ENCODE measurements around the gene TBC1D8. TPM values are rescaled to one million over a fixed set of nuclear protein-coding genes. Genes with fewer than 3 reads are reported as not detected.

Gene TBC1D8
- polyA plus RNA-seq, 1 donor = 17.3 TPM

GRCh38 chr2:101001691-101002561 is 149.3 kb downstream of the TBC1D8 start, which contains the start of gene RPL31:
TSS of gene RPL31 (plus strand) at chr2:101002289. CDS start at chr2:101002702, 413 bp downstream.
- peak; percentile 98 for DNase-seq
- no CpG with 5 or more reads among the region's 59 CpGs for WGBS (ENCODE audit: insufficient coverage, low lambda C conversion rate)
- H3K9me3 ChIP-seq (ENCODE audit: control insufficient read depth, low read depth, low read length) = no peaks in the 10 kb centered on the region
- H3K27me3 ChIP-seq (ENCODE audit: control insufficient read depth, insufficient read depth, low read length) = no peaks in the 10 kb centered on the region
- peaks cover 35% of the 10 kb centered on the region for H3K36me3 ChIP-seq (ENCODE audit: control insufficient read depth, insufficient read depth, low read length)
- peak within 1 kb of the TSS; percentile 87 for H3K4me3 ChIP-seq (ENCODE audit: low read length)
- H3K27ac ChIP-seq (ENCODE audit: low read length) = peak within 1 kb of the TSS; percentile 74
- H3K4me1 ChIP-seq (ENCODE audit: control insufficient read depth, insufficient read depth, low read length) = peaks cover 10% of the 10 kb centered on the region

- Histone ChIP-seq H3K36me3 (ENCODE audit: control insufficient read depth, insufficient read depth, low read length) (peaks cover 29% of the 10 kb centered on the region), H3K27me3 (ENCODE audit: control insufficient read depth, insufficient read depth, low read length) (no peaks in the 10 kb centered on the region), H3K27ac (ENCODE audit: low read length) (no peak overlapping the region), H3K9me3 (ENCODE audit: control insufficient read depth, low read depth, low read length) (no peaks in the 10 kb centered on the region), H3K4me3 (ENCODE audit: low read length) (no peak overlapping the region), H3K4me1 (ENCODE audit: control insufficient read depth, insufficient read depth, low read length) (peaks cover 10% of the 10 kb centered on the region)
- no peak for DNase-seq
- no CpG with 5 or more reads among the region's 2 CpGs for WGBS (ENCODE audit: insufficient coverage, low lambda C conversion rate)
These were observed 151.2 kb downstream of the TBC1D8 start for GRCh38 chr2:100999995-101000394.

GRCh38 chr2:100998235-100998573 is 153.0 kb downstream of the TBC1D8 start:
- H3K9me3 ChIP-seq (ENCODE audit: control insufficient read depth, low read depth, low read length) = no peaks in the 10 kb centered on the region
- 94% methylated on average over 3 of the region's 6 CpGs for WGBS (ENCODE audit: insufficient coverage, low lambda C conversion rate)
- H3K4me1 ChIP-seq (ENCODE audit: control insufficient read depth, insufficient read depth, low read length) = peaks cover 4% of the 10 kb centered on the region
- no peak for DNase-seq
- H3K27ac ChIP-seq (ENCODE audit: low read length) = no peak overlapping the region
- no peak overlapping the region for H3K4me3 ChIP-seq (ENCODE audit: low read length)
- no peaks in the 10 kb centered on the region for H3K27me3 ChIP-seq (ENCODE audit: control insufficient read depth, insufficient read depth, low read length)
- peaks cover 25% of the 10 kb centered on the region for H3K36me3 ChIP-seq (ENCODE audit: control insufficient read depth, insufficient read depth, low read length)

GRCh38 chr2:100997509-100998234 is 153.5 kb downstream of the TBC1D8 start:
- no peaks in the 10 kb centered on the region for H3K9me3 ChIP-seq (ENCODE audit: control insufficient read depth, low read depth, low read length)
- WGBS (ENCODE audit: insufficient coverage, low lambda C conversion rate) = 100% methylated on average over 1 of the region's 5 CpGs
- H3K27ac ChIP-seq (ENCODE audit: low read length) = no peak overlapping the region
- DNase-seq = no peak
- H3K4me3 ChIP-seq (ENCODE audit: low read length) = no peak overlapping the region
- H3K27me3 ChIP-seq (ENCODE audit: control insufficient read depth, insufficient read depth, low read length) = no peaks in the 10 kb centered on the region
- peaks cover 4% of the 10 kb centered on the region for H3K4me1 ChIP-seq (ENCODE audit: control insufficient read depth, insufficient read depth, low read length)
- H3K36me3 ChIP-seq (ENCODE audit: control insufficient read depth, insufficient read depth, low read length) = peaks cover 27% of the 10 kb centered on the region

- no peak overlapping the region for H3K27ac ChIP-seq (ENCODE audit: low read length)
- H3K9me3 ChIP-seq (ENCODE audit: control insufficient read depth, low read depth, low read length) = no peaks in the 10 kb centered on the region
- H3K4me1 ChIP-seq (ENCODE audit: control insufficient read depth, insufficient read depth, low read length) = no peaks in the 10 kb centered on the region
- no CpG with 5 or more reads among the region's 28 CpGs for WGBS (ENCODE audit: insufficient coverage, low lambda C conversion rate)
- H3K4me3 ChIP-seq (ENCODE audit: low read length) = no peak overlapping the region
- peaks cover 36% of the 10 kb centered on the region for H3K36me3 ChIP-seq (ENCODE audit: control insufficient read depth, insufficient read depth, low read length)
- no peaks in the 10 kb centered on the region for H3K27me3 ChIP-seq (ENCODE audit: control insufficient read depth, insufficient read depth, low read length)
- no peak for DNase-seq
These were observed 155.7 kb downstream of the TBC1D8 start for GRCh38 chr2:100995309-100996075.

GRCh38 chr2:100993294-100993693 is 157.9 kb downstream of the TBC1D8 start:
- WGBS (ENCODE audit: insufficient coverage, low lambda C conversion rate) = 100% methylated on average over 1 of the region's 17 CpGs
- Histone ChIP-seq H3K36me3 (ENCODE audit: control insufficient read depth, insufficient read depth, low read length) (peaks cover 40% of the 10 kb centered on the region), H3K4me1 (ENCODE audit: control insufficient read depth, insufficient read depth, low read length) (no peaks in the 10 kb centered on the region), H3K27ac (ENCODE audit: low read length) (no peak overlapping the region), H3K9me3 (ENCODE audit: control insufficient read depth, low read depth, low read length) (no peaks in the 10 kb centered on the region), H3K4me3 (ENCODE audit: low read length) (no peak overlapping the region), H3K27me3 (ENCODE audit: control insufficient read depth, insufficient read depth, low read length) (no peaks in the 10 kb centered on the region)
- DNase-seq = no peak

GRCh38 chr2:100992262-100992661 is 158.9 kb downstream of the TBC1D8 start:
- no peaks in the 10 kb centered on the region for H3K27me3 ChIP-seq (ENCODE audit: control insufficient read depth, insufficient read depth, low read length)
- no peak overlapping the region for H3K27ac ChIP-seq (ENCODE audit: low read length)
- no peak for DNase-seq
- no peak overlapping the region for H3K4me3 ChIP-seq (ENCODE audit: low read length)
- no peaks in the 10 kb centered on the region for H3K9me3 ChIP-seq (ENCODE audit: control insufficient read depth, low read depth, low read length)
- no CpG with 5 or more reads among the region's 6 CpGs for WGBS (ENCODE audit: insufficient coverage, low lambda C conversion rate)
- no peaks in the 10 kb centered on the region for H3K4me1 ChIP-seq (ENCODE audit: control insufficient read depth, insufficient read depth, low read length)
- H3K36me3 ChIP-seq (ENCODE audit: control insufficient read depth, insufficient read depth, low read length) = peaks cover 49% of the 10 kb centered on the region

GRCh38 chr2:100991404-100991773 is 159.8 kb downstream of the TBC1D8 start:
- 90% methylated on average over 2 of the region's 5 CpGs for WGBS (ENCODE audit: insufficient coverage, low lambda C conversion rate)
- Histone ChIP-seq H3K27ac (ENCODE audit: low read length) (no peak overlapping the region), H3K36me3 (ENCODE audit: control insufficient read depth, insufficient read depth, low read length) (peaks cover 49% of the 10 kb centered on the region), H3K27me3 (ENCODE audit: control insufficient read depth, insufficient read depth, low read length) (no peaks in the 10 kb centered on the region), H3K9me3 (ENCODE audit: control insufficient read depth, low read depth, low read length) (no peaks in the 10 kb centered on the region), H3K4me1 (ENCODE audit: control insufficient read depth, insufficient read depth, low read length) (no peaks in the 10 kb centered on the region), H3K4me3 (ENCODE audit: low read length) (no peak overlapping the region)
- no peak for DNase-seq

GRCh38 chr2:100990650-100991403 is 160.4 kb downstream of the TBC1D8 start:
- Histone ChIP-seq H3K36me3 (ENCODE audit: control insufficient read depth, insufficient read depth, low read length) (peaks cover 45% of the 10 kb centered on the region), H3K27me3 (ENCODE audit: control insufficient read depth, insufficient read depth, low read length) (no peaks in the 10 kb centered on the region), H3K9me3 (ENCODE audit: control insufficient read depth, low read depth, low read length) (no peaks in the 10 kb centered on the region), H3K4me1 (ENCODE audit: control insufficient read depth, insufficient read depth, low read length) (no peaks in the 10 kb centered on the region), H3K27ac (ENCODE audit: low read length) (no peak overlapping the region), H3K4me3 (ENCODE audit: low read length) (no peak overlapping the region)
- WGBS (ENCODE audit: insufficient coverage, low lambda C conversion rate) = no CpG with 5 or more reads among the region's 24 CpGs
- no peak for DNase-seq

GRCh38 chr2:100990166-100990565 is 161.0 kb downstream of the TBC1D8 start:
- H3K36me3 ChIP-seq (ENCODE audit: control insufficient read depth, insufficient read depth, low read length) = peaks cover 39% of the 10 kb centered on the region
- DNase-seq = no peak
- no peaks in the 10 kb centered on the region for H3K9me3 ChIP-seq (ENCODE audit: control insufficient read depth, low read depth, low read length)
- H3K4me3 ChIP-seq (ENCODE audit: low read length) = no peak overlapping the region
- no CpG with 5 or more reads among the region's 9 CpGs for WGBS (ENCODE audit: insufficient coverage, low lambda C conversion rate)
- no peaks in the 10 kb centered on the region for H3K4me1 ChIP-seq (ENCODE audit: control insufficient read depth, insufficient read depth, low read length)
- H3K27me3 ChIP-seq (ENCODE audit: control insufficient read depth, insufficient read depth, low read length) = no peaks in the 10 kb centered on the region
- H3K27ac ChIP-seq (ENCODE audit: low read length) = no peak overlapping the region
